ENCODE data around the gene CDC42EP4. TPM values are rescaled to one million over a fixed set of nuclear protein-coding genes. Genes with fewer than 3 reads are reported as not detected.

Gene CDC42EP4
- total and polyA plus RNA-seq, 9 of the 15 experiments (the other 6 are each of a cell fraction or from before 2014, with no cell fraction given), result 0.65 to 20.8 (median 12.3) TPM

- TF ChIP-seq MGA (IDR thresholded peaks at IDR 0.05) (peak; percentile 40; the same call in 1 of the 2 replicates), ZNF407 (IDR thresholded peaks at IDR 0.05; ENCODE audit: low read depth) (no peak), ZSCAN32 (CRISPR knock-in tag; IDR thresholded peaks at IDR 0.05) (no peak), SETDB1 (IDR thresholded peaks at IDR 0.05; ENCODE audit: low read length) (no peak), ELF1 (tag; IDR thresholded peaks at IDR 0.05) (peak; percentile 61), NEUROD1 (IDR thresholded peaks at IDR 0.05; ENCODE audit: borderline replicate concordance, low read depth, low read length, partially characterized antibody) (peak; percentile 42)
Observed at GRCh38 chr17:73304971-73305812, 6.6 kb downstream of the CDC42EP4 start (continued).
